GM21825 (cell line): ENCODE data around the gene PTPMT1.
A peak's percentile ranks its signal among the peaks of the same experiment; 100 is the strongest.
"Not testable (repeated sequence)": the region's sequence is repeated elsewhere in the genome, so short reads cannot be mapped to it uniquely, and the experiment has no call there.

Source experiments
- ATAC-seq: cut with Tn5 transposase; IDR thresholded peaks from one replicate; pipeline ENCODE4 v1.9.1; 2021; ENCODE audit warnings: mild to moderate bottlenecking, moderate library complexity; ENCODE audit not compliant: unreplicated experiment

The PTPMT1 gene

GRCh38 chr11:47545298-47545697, 20.1 kb upstream of the PTPMT1 start:
- ATAC-seq: no peak

- ATAC-seq: not testable (repeated sequence)
Observed at GRCh38 chr11:47546274-47546673, 19.1 kb upstream of the PTPMT1 start.

GRCh38 chr11:47550288-47551047, 14.9 kb upstream of the PTPMT1 start:
- no peak for ATAC-seq

- no peak for ATAC-seq
Observed at GRCh38 chr11:47551086-47551485, 14.3 kb upstream of the PTPMT1 start.

- ATAC-seq: peak; percentile 8
Observed at GRCh38 chr11:47552056-47552565, 13.3 kb upstream of the PTPMT1 start.

- peak; percentile 92 for ATAC-seq
Observed at GRCh38 chr11:47552566-47553405, 12.6 kb upstream of the PTPMT1 start, which contains the start of gene CELF1. Gene CELF1, minus strand, starts transcription at chr11:47553132. Its CDS starts 53,609 bp downstream, at chr11:47499523.

- peak; percentile 26 for ATAC-seq
Observed at GRCh38 chr11:47553406-47553743, 12.0 kb upstream of the PTPMT1 start.

GRCh38 chr11:47557004-47557403, 8.4 kb upstream of the PTPMT1 start:
- ATAC-seq: not testable (repeated sequence)

- ATAC-seq: no peak
Observed at GRCh38 chr11:47558695-47559094, 6.7 kb upstream of the PTPMT1 start.

- no peak for ATAC-seq
Observed at GRCh38 chr11:47560426-47560825, 5.0 kb upstream of the PTPMT1 start.

- not testable (repeated sequence) for ATAC-seq
Observed at GRCh38 chr11:47562393-47562792, 3.0 kb upstream of the PTPMT1 start.

GRCh38 chr11:47564366-47564765, 1.0 kb upstream of the PTPMT1 start:
- ATAC-seq: not testable (repeated sequence)

- ATAC-seq: no peak
Observed at GRCh38 chr11:47564933-47565339, 463 bp upstream of the PTPMT1 start.

GRCh38 chr11:47566149-47566698, 825 bp downstream of the PTPMT1 start:
- peak; percentile 6 for ATAC-seq

GRCh38 chr11:47569646-47570045, 4.2 kb downstream of the PTPMT1 start:
- ATAC-seq: no peak

- no peak for ATAC-seq
Observed at GRCh38 chr11:47570651-47571356, 5.4 kb downstream of the PTPMT1 start.

GRCh38 chr11:47571357-47571729, 5.9 kb downstream of the PTPMT1 start:
- no peak for ATAC-seq

- no peak for ATAC-seq
Observed at GRCh38 chr11:47571895-47572294, 6.5 kb downstream of the PTPMT1 start.

- ATAC-seq: no peak
Observed at GRCh38 chr11:47572715-47573255, 7.4 kb downstream of the PTPMT1 start.

- ATAC-seq: no peak
Observed at GRCh38 chr11:47573321-47573720, 7.9 kb downstream of the PTPMT1 start.
